ENCODE data around the gene CHST9. TPM values are rescaled to one million over a fixed set of nuclear protein-coding genes. Genes with fewer than 3 reads are reported as not detected.

CHST9 gene
- total and polyA plus RNA-seq, 2 experiments from 2014 or later: 15.5 to 16.8 TPM

GRCh38 chr18:27135504-27136207, 49.5 kb downstream of the CHST9 start:
- Mint-ChIP-seq H3K9me3 (no peaks in the 10 kb centered on the region), H3K27me3 (ENCODE audit: insufficient read depth, low read depth, poor library complexity) (peaks cover 2% of the 10 kb centered on the region), H3K4me3 (no peak overlapping the region), H3K27ac (no peak overlapping the region; the same call in 1 of the 2 replicates), H3K4me1 (peaks cover 18% of the 10 kb centered on the region), H3K36me3 (ENCODE audit: low read depth) (no peaks in the 10 kb centered on the region; the same call in 2 of the 3 replicates)
- Histone ChIP-seq H3K4me3 (no peak overlapping the region), H3K79me2 (replicated peaks; ENCODE audit: insufficient read depth) (no peaks in the 10 kb centered on the region), H3K36me3 (ENCODE audit: insufficient read depth) (no peaks in the 10 kb centered on the region), H3K9me2 (ENCODE audit: insufficient read depth) (no peaks in the 10 kb centered on the region), H3K27ac (ENCODE audit: low read depth) (peak overlapping the region; percentile 68; the same call in 1 of the 2 replicates), H3F3A (replicated peaks; ENCODE audit: low read depth) (no peaks in the 10 kb centered on the region), H3K4me2 (0 out of 2 replicates have a peak overlapping the region, but pooled peaks have one; percentile 24), H4K20me1 (replicated peaks; ENCODE audit: insufficient read depth) (no peaks in the 10 kb centered on the region), H3K27me3 (ENCODE audit: insufficient read depth) (no peaks in the 10 kb centered on the region), H2AFZ (no peak overlapping the region), H3K4me1 (ENCODE audit: insufficient read depth) (peaks cover 4% of the 10 kb centered on the region)
- DNase-seq (ENCODE audit: low spot score) (no peak), ATAC-seq (no peak)
- TF ChIP-seq ZNF114 (CRISPR knock-in tag; IDR thresholded peaks at IDR 0.05): no peak
- TF ChIP-seq ZNF331 (CRISPR knock-in tag; IDR thresholded peaks at IDR 0.05; ENCODE audit: low read depth): no peak
- TF ChIP-seq NANOG (IDR thresholded peaks at IDR 0.05; ENCODE audit: borderline replicate concordance): no peak

- H3K36me3 ChIP-seq (ENCODE audit: insufficient read depth): no peaks in the 10 kb centered on the region
- H3K4me2 ChIP-seq: peak overlapping the region; percentile 59; the same call in 1 of the 2 replicates
- no peaks in the 10 kb centered on the region for H3F3A ChIP-seq (replicated peaks; ENCODE audit: low read depth)
- H3K27me3 Mint-ChIP-seq (ENCODE audit: insufficient read depth, low read depth, poor library complexity): no peaks in the 10 kb centered on the region
- H2AFZ ChIP-seq: no peak overlapping the region
- DNase-seq (ENCODE audit: low spot score) (no peak), ATAC-seq (no peak)
- H4K20me1 ChIP-seq (replicated peaks; ENCODE audit: insufficient read depth): no peaks in the 10 kb centered on the region
- no peaks in the 10 kb centered on the region for H3K79me2 ChIP-seq (replicated peaks; ENCODE audit: insufficient read depth)
- H3K9me3 Mint-ChIP-seq: no peaks in the 10 kb centered on the region
- no peaks in the 10 kb centered on the region; the same call in 1 of the 2 replicates for H3K9me2 ChIP-seq (ENCODE audit: insufficient read depth)
- no peak overlapping the region for H3K4me3 Mint-ChIP-seq
- H3K4me1 ChIP-seq (ENCODE audit: insufficient read depth): peaks cover 17% of the 10 kb centered on the region
- no peaks in the 10 kb centered on the region for H3K27me3 ChIP-seq (ENCODE audit: insufficient read depth)
- no peak overlapping the region for H3K27ac ChIP-seq (ENCODE audit: low read depth)
- no peak overlapping the region; the same call in 1 of the 2 replicates for H3K27ac Mint-ChIP-seq
- H3K36me3 Mint-ChIP-seq (ENCODE audit: low read depth): no peaks in the 10 kb centered on the region; the same call in 2 of the 3 replicates
- 0 out of 2 replicates have a peak overlapping the region, but pooled peaks have one; percentile 3 for H3K4me3 ChIP-seq
- peaks cover 19% of the 10 kb centered on the region for H3K4me1 Mint-ChIP-seq
- TF ChIP-seq ETS1 (IDR thresholded peaks at IDR 0.05): no peak
- TF ChIP-seq ZNF462 (CRISPR knock-in tag; IDR thresholded peaks at IDR 0.05): no peak
- TF ChIP-seq POLR2AphosphoS5 (IDR thresholded peaks at IDR 0.05; ENCODE audit: low read depth): no peak
- no peak for TF ChIP-seq JUNB (IDR thresholded peaks at IDR 0.05; ENCODE audit: unreplicated experiment)
- no peak for TF ChIP-seq ZNF331 (CRISPR knock-in tag; IDR thresholded peaks at IDR 0.05; ENCODE audit: low read depth)
- TF ChIP-seq STAT1 (IDR thresholded peaks at IDR 0.05; ENCODE audit: unreplicated experiment): no peak
- TF ChIP-seq CTCF (conservative IDR thresholded peaks at IDR 0.05; ENCODE audit: low read depth in 2 of 2): no peak
Observed at GRCh38 chr18:27130065-27130630, 55.0 kb downstream of the CHST9 start.
